Measurements from ENCODE around the gene GAR1.
A peak's percentile ranks its signal among the peaks of the same experiment; 100 is the strongest.
"Not testable (repeated sequence)": the region's sequence is repeated elsewhere in the genome, so short reads cannot be mapped to it uniquely, and the experiment has no call there.

GAR1 gene

GRCh38 chr4:109815151-109816081 lies at the start of gene GAR1:
Gene GAR1 (plus strand): TSS chr4:109815762. CDS start chr4:109816165, 403 bp downstream.
- peak within 1 kb of the TSS; percentile 87 for H3K4me3 ChIP-seq (ENCODE audit: low read depth, low read length)

- H3K4me3 ChIP-seq (ENCODE audit: low read depth, low read length): not testable (repeated sequence)
Observed at GRCh38 chr4:109782092-109782491, 33.5 kb upstream of the GAR1 start.

GRCh38 chr4:109786846-109787245 lies 28.7 kb upstream of the GAR1 start:
- H3K4me3 ChIP-seq (ENCODE audit: low read depth, low read length): no peak overlapping the region

GRCh38 chr4:109787807-109788206 lies 27.8 kb upstream of the GAR1 start:
- H3K4me3 ChIP-seq (ENCODE audit: low read depth, low read length): no peak overlapping the region

GRCh38 chr4:109795059-109795458 lies 20.5 kb upstream of the GAR1 start:
- no peak overlapping the region for H3K4me3 ChIP-seq (ENCODE audit: low read depth, low read length)

GRCh38 chr4:109798866-109799265 lies 16.7 kb upstream of the GAR1 start:
- no peak overlapping the region for H3K4me3 ChIP-seq (ENCODE audit: low read depth, low read length)

GRCh38 chr4:109801099-109801789 lies 14.3 kb upstream of the GAR1 start:
- no peak overlapping the region for H3K4me3 ChIP-seq (ENCODE audit: low read depth, low read length)

DNA sequence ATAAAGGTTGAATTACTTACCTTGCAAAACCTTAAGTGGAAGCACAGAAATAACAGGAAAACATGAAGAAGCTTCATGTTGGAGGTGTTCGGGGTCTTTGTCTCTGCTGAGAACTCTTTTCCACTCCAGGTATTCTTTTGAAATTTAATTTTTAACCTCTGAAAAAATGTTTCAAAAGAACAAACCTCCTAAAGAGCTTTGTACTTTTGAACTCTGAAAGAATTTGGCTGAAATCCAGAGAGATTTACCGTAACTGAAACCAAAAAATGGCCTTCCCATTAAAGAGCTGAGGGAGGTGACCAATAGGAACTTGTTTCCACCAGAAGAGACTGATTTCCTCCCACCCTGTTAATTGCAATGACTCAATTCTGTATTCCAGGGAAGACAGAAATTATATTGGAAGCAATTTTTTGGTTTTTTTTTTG lies 13.7 kb upstream of the GAR1 start, which contains the start of gene CFI:
Gene CFI, minus strand, starts transcription at position 105 of the 425 bp plus-strand sequence. Its CDS starts 28 bp downstream, at position 77.
- no peak within 1 kb of the TSS for H3K4me3 ChIP-seq (ENCODE audit: low read depth, low read length)

DNA sequence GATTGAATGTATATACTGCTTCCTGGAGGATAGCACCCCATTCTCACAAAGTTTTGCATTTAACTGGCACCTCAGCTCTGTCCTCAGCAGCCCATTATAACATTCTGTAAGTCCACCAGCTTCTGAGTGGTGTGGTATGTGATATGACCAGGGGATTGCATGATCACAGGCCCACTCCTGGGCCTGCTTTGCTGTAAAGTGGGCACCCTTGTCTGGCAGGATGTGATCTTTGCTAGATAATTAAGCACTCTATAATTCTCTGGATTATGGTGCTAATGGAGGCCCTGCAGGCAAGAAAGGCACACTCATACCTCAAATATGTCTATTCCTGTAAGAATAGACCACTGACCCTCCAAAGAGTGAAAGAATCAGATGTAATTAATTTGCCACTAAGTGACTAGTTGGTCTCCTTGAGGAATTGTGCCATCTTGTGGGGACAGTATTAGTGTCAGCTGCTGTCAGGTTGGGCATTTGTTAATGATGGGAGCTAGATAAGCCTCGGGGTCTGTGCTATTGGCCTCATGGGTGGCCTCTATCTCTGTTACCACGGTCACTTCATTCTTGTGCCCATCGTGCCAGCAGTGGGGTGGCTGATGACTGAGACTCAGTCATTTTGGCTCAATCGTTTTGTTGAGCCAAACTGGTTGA lies 11.5 kb upstream of the GAR1 start:
- no peak overlapping the region for H3K4me3 ChIP-seq (ENCODE audit: low read depth, low read length)

GRCh38 chr4:109809655-109810054 lies 5.9 kb upstream of the GAR1 start:
- no peak overlapping the region for H3K4me3 ChIP-seq (ENCODE audit: low read depth, low read length)

- no peak overlapping the region for H3K4me3 ChIP-seq (ENCODE audit: low read depth, low read length)
Observed at GRCh38 chr4:109810552-109811387, 4.8 kb upstream of the GAR1 start.

GRCh38 chr4:109811707-109812106 lies 3.9 kb upstream of the GAR1 start:
- H3K4me3 ChIP-seq (ENCODE audit: low read depth, low read length): no peak overlapping the region

DNA sequence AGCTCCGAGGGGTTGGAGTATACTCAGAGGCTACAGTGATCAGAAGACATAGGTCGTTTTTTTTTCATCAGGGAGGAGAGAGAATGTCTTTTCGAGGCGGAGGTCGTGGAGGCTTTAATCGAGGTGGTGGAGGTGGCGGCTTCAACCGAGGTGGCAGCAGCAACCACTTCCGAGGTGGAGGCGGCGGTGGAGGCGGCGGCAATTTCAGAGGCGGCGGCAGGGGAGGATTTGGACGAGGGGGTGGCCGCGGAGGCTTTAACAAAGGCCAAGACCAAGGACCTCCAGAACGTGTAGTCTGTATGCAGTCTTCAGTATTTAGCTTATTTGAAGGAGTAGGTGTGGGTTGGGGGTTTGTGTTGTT lies 500 bp downstream of the GAR1 start:
- peak overlapping the region; percentile 87 for H3K4me3 ChIP-seq (ENCODE audit: low read depth, low read length)

DNA sequence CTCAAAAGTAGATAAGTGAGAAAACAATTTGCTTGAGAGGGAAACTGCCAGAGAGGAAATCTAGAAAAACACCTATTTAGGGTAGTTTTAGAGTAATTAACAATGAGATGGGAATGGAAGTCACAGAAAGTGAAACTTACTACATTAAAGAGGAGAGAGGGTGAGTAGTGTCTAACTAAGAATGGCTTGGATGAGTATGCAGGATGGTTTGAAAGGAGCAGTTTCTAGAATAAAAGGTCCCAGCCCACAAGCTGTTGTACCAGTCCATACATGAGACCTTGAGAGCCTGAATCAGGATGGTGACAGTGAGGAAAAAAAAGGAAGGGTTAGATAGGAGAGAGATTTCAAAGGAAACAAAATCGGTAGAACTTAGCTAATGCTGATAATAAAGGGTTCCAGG lies 1.3 kb downstream of the GAR1 start:
- H3K4me3 ChIP-seq (ENCODE audit: low read depth, low read length): no peak overlapping the region

- no peak overlapping the region for H3K4me3 ChIP-seq (ENCODE audit: low read depth, low read length)
Observed at GRCh38 chr4:109818268-109818667, 2.7 kb downstream of the GAR1 start.

- H3K4me3 ChIP-seq (ENCODE audit: low read depth, low read length): no peak overlapping the region
Observed at GRCh38 chr4:109820563-109820962, 5.0 kb downstream of the GAR1 start.

GRCh38 chr4:109821185-109821584 lies 5.6 kb downstream of the GAR1 start:
- no peak overlapping the region for H3K4me3 ChIP-seq (ENCODE audit: low read depth, low read length)

DNA sequence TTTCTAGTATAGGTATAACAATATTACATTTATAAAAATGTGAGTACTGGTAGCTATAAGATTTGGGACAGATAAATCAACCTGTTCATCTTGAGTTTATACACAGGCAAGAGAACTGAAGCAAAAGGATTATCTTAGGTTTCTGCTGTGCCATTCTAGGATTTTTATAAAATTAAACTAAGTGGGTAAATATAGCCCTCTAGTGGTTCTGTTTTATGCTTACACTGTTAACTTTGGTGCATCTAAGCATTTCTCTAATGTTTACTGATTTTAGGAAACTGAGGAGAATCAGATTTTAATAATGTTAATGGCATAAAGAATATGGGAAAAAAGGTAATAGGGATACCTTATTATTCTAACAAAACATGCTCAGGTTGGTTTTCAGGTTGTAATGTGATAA lies 11.2 kb downstream of the GAR1 start:
- no peak overlapping the region for H3K4me3 ChIP-seq (ENCODE audit: low read depth, low read length)

- no peak within 1 kb of the TSS for H3K4me3 ChIP-seq (ENCODE audit: low read depth, low read length)
Observed at GRCh38 chr4:109827672-109828071, 12.1 kb downstream of the GAR1 start, which contains the start of gene RRH. Gene RRH (plus strand): TSS chr4:109827972. CDS start chr4:109828028, 56 bp downstream.

DNA sequence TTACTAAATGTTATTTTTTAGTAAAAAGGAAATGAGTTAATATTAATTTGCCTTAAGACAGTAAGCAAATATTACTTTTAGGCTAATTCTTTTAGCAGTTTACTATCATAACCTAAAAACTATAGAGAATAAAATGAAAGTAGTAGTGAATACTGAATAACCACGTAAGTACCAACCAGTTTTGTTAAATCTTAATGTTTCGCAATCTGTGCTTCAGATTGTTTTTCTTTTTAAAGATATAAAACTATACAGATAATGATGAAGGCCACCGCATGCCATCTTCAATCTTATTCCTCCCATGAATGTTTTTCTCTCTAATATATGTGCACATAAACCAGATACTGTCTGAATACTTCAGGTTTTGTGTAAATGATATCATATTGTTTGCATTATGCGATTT lies 18.2 kb downstream of the GAR1 start:
- H3K4me3 ChIP-seq (ENCODE audit: low read depth, low read length): no peak overlapping the region

Data from iPS-11a (cell line).